OCI-LY7 (cell line): ENCODE results near the gene NOL12. TPM values are rescaled to one million over a fixed set of nuclear protein-coding genes. Genes with fewer than 3 reads are reported as not detected.

ENCODE experiments used
- BruUV-seq: library from RNA; stranded (reverse); fragments of 400-500 nt; replicated peaks from 2 replicates; lab custom pipeline; 2021; lab: Mats Ljungman, UMichigan
- CTCF ChIA-PET: fragments of 300-600 bp; sonication (Branson Sonifier 250); formaldehyde crosslinking; loops from one replicate; lab custom pipeline; 2022; ENCODE audit warnings: antibody characterized with exemption; ENCODE audit not compliant: unreplicated experiment; lab: Charles Lee
- POLR2A ChIA-PET: fragments of 300-600 bp; sonication (Branson Sonifier 250); formaldehyde crosslinking; loops from one replicate; lab custom pipeline; 2022; ENCODE audit warnings: antibody characterized with exemption; lab: Charles Lee
- DNase-seq: peaks from one replicate; pipeline ENCODE4 v3.0.0-alpha.2; 2015; ENCODE audit warnings: low spot score
- H2AFZ ChIP-seq: fragments of 200-600 bp; sonication (generic), shearing (Covaris generic); 2 replicates; pipeline ENCODE4 v1.6.1; 2014; ENCODE audit warnings: mild to moderate bottlenecking, antibody characterized with exemption, low read length, moderate library complexity
- H3K27ac ChIP-seq: fragments of 200-600 bp; sonication (generic); 2 replicates; pipeline ENCODE4 v1.5.1; 2014; ENCODE audit warnings: mixed run types, low read depth, mild to moderate bottlenecking, moderate library complexity, low read length, inconsistent platforms; ENCODE audit not compliant: poor library complexity, severe bottlenecking
- H3K36me3 ChIP-seq: fragments of 200-600 bp; sonication (generic); 2 replicates; pipeline ENCODE4 v1.6.1; 2014; ENCODE audit warnings: mild to moderate bottlenecking, antibody characterized with exemption, low read length, moderate library complexity, mixed read lengths; ENCODE audit not compliant: insufficient read depth
- H3K4me1 ChIP-seq: fragments of 200-600 bp; sonication (generic); 2 replicates; pipeline ENCODE4 v1.5.1; 2014; ENCODE audit warnings: mild to moderate bottlenecking, low read length; ENCODE audit not compliant: insufficient read depth, poor library complexity, severe bottlenecking
- H3K4me2 ChIP-seq: fragments of 200-600 bp; sonication (generic); 2 replicates; pipeline ENCODE4 v1.6.1; 2014; ENCODE audit warnings: mild to moderate bottlenecking, low read length
- H3K4me3 ChIP-seq: fragments of 200-600 bp; sonication (generic); 2 replicates; pipeline ENCODE4 v1.5.1; 2014; ENCODE audit warnings: mild to moderate bottlenecking, low read depth, low read length; ENCODE audit not compliant: poor library complexity, severe bottlenecking
- H3K79me2 ChIP-seq: fragments of 200-600 bp; sonication (generic); 2 replicates; pipeline ENCODE4 v1.6.1; 2016; ENCODE audit warnings: low read depth, mild to moderate bottlenecking, low read length, moderate library complexity, mixed read lengths; ENCODE audit not compliant: insufficient read depth
- H3K9me2 ChIP-seq: fragments of 200-600 bp; sonication (generic); 2 replicates; pipeline ENCODE4 v1.6.1; 2016; ENCODE audit warnings: mild to moderate bottlenecking, low read length, mixed read lengths; ENCODE audit not compliant: insufficient read depth
- H3K9me3 ChIP-seq: fragments of 200-600 bp; sonication (generic); 2 replicates; pipeline ENCODE4 v1.6.1; 2014; ENCODE audit warnings: mild to moderate bottlenecking, mixed run types, low read length, mixed read lengths
- H4K20me1 ChIP-seq: fragments of 200-600 bp; sonication (generic); 2 replicates; pipeline ENCODE4 v1.6.1; 2014; ENCODE audit warnings: mild to moderate bottlenecking, antibody characterized with exemption, low read length, moderate library complexity, mixed read lengths; ENCODE audit not compliant: insufficient read depth
- CTCF ChIP-seq: fragments of 200-600 bp; sonication (generic); conservative IDR thresholded peaks from 2 replicates; pipeline ENCODE4 v1.5.1; 2014; ENCODE audit warnings: mild to moderate bottlenecking, antibody characterized with exemption, low read length, moderate library complexity, mixed read lengths
- EZH2phosphoT487 ChIP-seq: fragments of 200-600 bp; sonication (generic); IDR thresholded peaks from 2 replicates; pipeline ENCODE4 v1.6.1; 2018; ENCODE audit warnings: low read depth, borderline replicate concordance, mild to moderate bottlenecking, mixed run types, antibody characterized with exemption, low read length, moderate library complexity, mixed read lengths
- intact Hi-C: fragments of 100-400 bp; cut with micrococcal nuclease; formaldehyde crosslinking; loops from one replicate; pipeline ENCODE4 v1.10.0; 2022; ENCODE audit not compliant: unreplicated experiment
- total RNA-seq, 2 experiments: library from RNA; depleted of rRNA in 1 of 2; stranded (reverse); fragments of >200 nt in 1 of 2; shearing (Covaris generic) in 1 of 2; gene quantifications; 2 replicates each; pipeline ENCODE4 v1.2.3, GENCODE V29; 2014 to 2022

Gene NOL12
- total RNA-seq, 2 experiments from 2014 or later: 62.3 to 64.6 TPM

- TF ChIP-seq CTCF (no peak), EZH2phosphoT487 (no peak)
- H3K4me3 ChIP-seq: no peak overlapping the region
- ChIA-PET POLR2A (interaction anchor here (1.8 kb wide), 1 partner anchor 54 kb away, joined by 4 read pairs; no protein-coding TSS in a partner anchor), CTCF (interaction anchor here (2.5 kb wide), 1 partner anchor 38 kb away, joined by 16 read pairs; no protein-coding TSS in a partner anchor)
- BruUV-seq: no TSS peak
- no peak overlapping the region for H3K27ac ChIP-seq
- intact Hi-C loops: loop anchor here (1.0 kb wide), 3 partner anchors 20 to 58 kb away; no protein-coding TSS in a partner anchor
- 0 out of 2 replicates have a peak overlapping the region, but pooled peaks have one; percentile 4 for H3K4me2 ChIP-seq
- peaks cover 42% of the 10 kb centered on the region for H3K4me1 ChIP-seq
- no peaks in the 10 kb centered on the region for H3K9me2 ChIP-seq
- H3K36me3 ChIP-seq: no peaks in the 10 kb centered on the region
- no peaks in the 10 kb centered on the region for H3K9me3 ChIP-seq
- H4K20me1 ChIP-seq: no peaks in the 10 kb centered on the region
- no peaks in the 10 kb centered on the region for H3K79me2 ChIP-seq
- no peak for DNase-seq
- no peak overlapping the region for H2AFZ ChIP-seq
These were observed 5.1 kb upstream of the NOL12 start for GRCh38 chr22:37681001-37681424.

GRCh38 chr22:37681556-37682049, 4.5 kb upstream of the NOL12 start:
- no peaks in the 10 kb centered on the region for H3K36me3 ChIP-seq
- H3K9me2 ChIP-seq: no peaks in the 10 kb centered on the region
- no peak overlapping the region for H3K4me3 ChIP-seq
- H4K20me1 ChIP-seq: no peaks in the 10 kb centered on the region
- CTCF ChIA-PET: interaction anchor here (2.5 kb wide), 1 partner anchor 39 kb away, joined by 16 read pairs; no protein-coding TSS in a partner anchor
- TF ChIP-seq CTCF: peak; percentile 93
- no peak for TF ChIP-seq EZH2phosphoT487
- no peak overlapping the region for H3K27ac ChIP-seq
- H3K9me3 ChIP-seq: no peaks in the 10 kb centered on the region
- POLR2A ChIA-PET: interaction anchor here (0.7 kb wide), 1 partner anchor 45 kb away, joined by 3 read pairs; no protein-coding TSS in a partner anchor
- DNase-seq: peak; percentile 81
- intact Hi-C loops: loop anchor here (1.0 kb wide), 3 partner anchors 20 to 58 kb away; no protein-coding TSS in a partner anchor
- H2AFZ ChIP-seq: no peak overlapping the region
- H3K4me2 ChIP-seq: 0 out of 2 replicates have a peak overlapping the region, but pooled peaks have one; percentile 4
- H3K79me2 ChIP-seq: peaks cover 2% of the 10 kb centered on the region
- BruUV-seq: no TSS peak
- H3K4me1 ChIP-seq: peaks cover 36% of the 10 kb centered on the region
